Measurements from ENCODE around the gene TLL1.

GRCh38 chr4:165953181-165953580, 80.1 kb downstream of the TLL1 start:
- no peak for TF ChIP-seq CTCF (IDR thresholded peaks at IDR 0.05; ENCODE audit: borderline replicate concordance, extremely low read depth, low read length, poor library complexity, severe bottlenecking)
- TF ChIP-seq EZH2 (IDR thresholded peaks at IDR 0.05; ENCODE audit: borderline replicate concordance, low read depth, low read length, severe bottlenecking), result no peak
